ENCODE results near the gene EPSTI1. TPM values are rescaled to one million over a fixed set of nuclear protein-coding genes. Genes with fewer than 3 reads are reported as not detected.

Gene EPSTI1
- total RNA-seq, 1 donor: 15.1 TPM

- no peak overlapping the region for H3K4me3 ChIP-seq (ENCODE audit: low read depth, low read length)
- TF ChIP-seq CTCF (IDR thresholded peaks at IDR 0.05; ENCODE audit: insufficient read depth, low read depth, low read length): no peak
- DNase-seq (ENCODE audit: low read depth): no peak
Observed at GRCh38 chr13:43020794-43021193, 28.8 kb upstream of the EPSTI1 start.

GRCh38 chr13:43019811-43020210 lies 27.8 kb upstream of the EPSTI1 start:
- no peak for DNase-seq (ENCODE audit: low read depth)
- no peak overlapping the region for H3K4me3 ChIP-seq (ENCODE audit: low read depth, low read length)
- TF ChIP-seq CTCF (IDR thresholded peaks at IDR 0.05; ENCODE audit: insufficient read depth, low read depth, low read length): no peak

- no peak overlapping the region for H3K4me3 ChIP-seq (ENCODE audit: low read depth, low read length)
- DNase-seq (ENCODE audit: low read depth): no peak
- no peak for TF ChIP-seq CTCF (IDR thresholded peaks at IDR 0.05; ENCODE audit: insufficient read depth, low read depth, low read length)
Observed at GRCh38 chr13:43016226-43016625, 24.2 kb upstream of the EPSTI1 start.

GRCh38 chr13:43014162-43014561 lies 22.1 kb upstream of the EPSTI1 start:
- DNase-seq (ENCODE audit: low read depth): no peak
- no peak for TF ChIP-seq CTCF (IDR thresholded peaks at IDR 0.05; ENCODE audit: insufficient read depth, low read depth, low read length)

GRCh38 chr13:43009506-43009905 lies 17.5 kb upstream of the EPSTI1 start:
- no peak for TF ChIP-seq CTCF (IDR thresholded peaks at IDR 0.05; ENCODE audit: insufficient read depth, low read depth, low read length)
- no peak overlapping the region for H3K4me3 ChIP-seq (ENCODE audit: low read depth, low read length)
- peak; percentile 39 for DNase-seq (ENCODE audit: low read depth)

More at GRCh38 chr13:43014162-43014561, 22.1 kb upstream of the EPSTI1 start:
- H3K4me3 ChIP-seq (ENCODE audit: low read depth, low read length): no peak overlapping the region

GRCh38 chr13:43008596-43008995 lies 16.6 kb upstream of the EPSTI1 start:
- TF ChIP-seq CTCF (IDR thresholded peaks at IDR 0.05; ENCODE audit: insufficient read depth, low read depth, low read length): no peak
- H3K4me3 ChIP-seq (ENCODE audit: low read depth, low read length): no peak overlapping the region
- no peak for DNase-seq (ENCODE audit: low read depth)

- no peak for TF ChIP-seq CTCF (IDR thresholded peaks at IDR 0.05; ENCODE audit: insufficient read depth, low read depth, low read length)
- peak; percentile 45 for DNase-seq (ENCODE audit: low read depth)
- no peak overlapping the region for H3K4me3 ChIP-seq (ENCODE audit: low read depth, low read length)
Observed at GRCh38 chr13:43006893-43007631, 15.0 kb upstream of the EPSTI1 start.
